GM06990 (cell line): ENCODE results near the gene TLR2.

Source experiments
- DNase-seq: peaks from one replicate; pipeline ENCODE4 v3.0.0-alpha.2; 2011; ENCODE audit not compliant: insufficient read length; ENCODE audit errors: extremely low read depth
- H3K27me3 ChIP-seq: replicated peaks from 2 replicates; pipeline ENCODE4 v1.6.0; 2011; ENCODE audit warnings: low read length; ENCODE audit not compliant: control insufficient read depth, insufficient read depth
- H3K36me3 ChIP-seq: 2 replicates; pipeline ENCODE4 v1.5.1; 2011; ENCODE audit warnings: low read length; ENCODE audit not compliant: control insufficient read depth, insufficient read depth
- H3K4me3 ChIP-seq: replicated peaks from 2 replicates; pipeline ENCODE4 v1.5.1; 2011; ENCODE audit warnings: low read depth, mild to moderate bottlenecking, control low read depth, low read length
- TF ChIP-seq, protein P1 (sequence below): IDR thresholded peaks from 2 replicates; pipeline ENCODE4 v1.5.1; 2011; ENCODE audit warnings: low read length, control low read depth, mild to moderate bottlenecking, inconsistent platforms; ENCODE audit not compliant: insufficient read depth, poor library complexity, severe bottlenecking

The TLR2 gene

DNA sequence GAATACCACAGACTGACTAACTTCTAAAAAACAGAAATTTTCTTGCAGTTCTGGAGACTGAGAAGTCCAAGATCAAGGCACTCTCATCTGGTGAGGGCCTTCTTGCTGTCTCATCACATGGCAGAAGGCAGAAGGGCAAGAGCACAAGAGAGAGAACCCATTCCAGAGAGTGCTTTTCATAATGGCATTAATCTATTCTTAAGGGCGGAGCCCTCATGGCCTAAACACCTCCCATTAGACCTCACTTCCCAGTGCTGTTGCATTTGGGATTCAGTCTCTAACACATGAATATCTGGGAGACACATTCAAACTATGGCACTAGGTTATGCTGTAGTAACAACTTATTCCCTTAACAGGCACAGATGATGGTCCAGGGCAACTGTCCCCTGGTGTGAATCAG is 37.1 kb upstream of the TLR2 start:
- Histone ChIP-seq H3K4me3 (no peak overlapping the region), H3K36me3 (no peaks in the 10 kb centered on the region), H3K27me3 (no peaks in the 10 kb centered on the region)
- DNase-seq, result no peak
- TF ChIP-seq, protein P1, sequence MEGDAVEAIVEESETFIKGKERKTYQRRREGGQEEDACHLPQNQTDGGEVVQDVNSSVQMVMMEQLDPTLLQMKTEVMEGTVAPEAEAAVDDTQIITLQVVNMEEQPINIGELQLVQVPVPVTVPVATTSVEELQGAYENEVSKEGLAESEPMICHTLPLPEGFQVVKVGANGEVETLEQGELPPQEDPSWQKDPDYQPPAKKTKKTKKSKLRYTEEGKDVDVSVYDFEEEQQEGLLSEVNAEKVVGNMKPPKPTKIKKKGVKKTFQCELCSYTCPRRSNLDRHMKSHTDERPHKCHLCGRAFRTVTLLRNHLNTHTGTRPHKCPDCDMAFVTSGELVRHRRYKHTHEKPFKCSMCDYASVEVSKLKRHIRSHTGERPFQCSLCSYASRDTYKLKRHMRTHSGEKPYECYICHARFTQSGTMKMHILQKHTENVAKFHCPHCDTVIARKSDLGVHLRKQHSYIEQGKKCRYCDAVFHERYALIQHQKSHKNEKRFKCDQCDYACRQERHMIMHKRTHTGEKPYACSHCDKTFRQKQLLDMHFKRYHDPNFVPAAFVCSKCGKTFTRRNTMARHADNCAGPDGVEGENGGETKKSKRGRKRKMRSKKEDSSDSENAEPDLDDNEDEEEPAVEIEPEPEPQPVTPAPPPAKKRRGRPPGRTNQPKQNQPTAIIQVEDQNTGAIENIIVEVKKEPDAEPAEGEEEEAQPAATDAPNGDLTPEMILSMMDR, result no peak

DNA sequence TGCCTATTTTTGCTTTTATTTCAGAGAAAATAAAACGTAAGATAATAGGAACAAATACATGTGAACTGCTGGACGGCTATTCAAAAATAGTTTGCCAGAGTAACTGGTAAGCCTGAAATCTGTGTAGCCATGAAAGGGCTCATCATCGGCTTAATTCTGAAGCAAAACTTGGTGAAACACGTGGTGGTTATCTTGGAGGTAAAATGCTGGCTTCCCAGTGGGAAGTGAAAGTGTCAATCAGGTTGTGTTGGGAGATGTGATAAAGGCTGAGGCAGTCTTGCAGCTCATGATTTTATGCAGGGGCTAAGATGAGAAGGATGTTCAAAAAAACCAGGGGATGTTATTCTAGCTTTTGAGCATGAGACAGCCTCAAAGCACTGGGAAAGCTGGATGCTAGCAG is 36.1 kb upstream of the TLR2 start:
- Histone ChIP-seq H3K36me3 (no peaks in the 10 kb centered on the region), H3K27me3 (no peaks in the 10 kb centered on the region), H3K4me3 (no peak overlapping the region)
- TF ChIP-seq, protein P1, result no peak
- no peak for DNase-seq

DNA sequence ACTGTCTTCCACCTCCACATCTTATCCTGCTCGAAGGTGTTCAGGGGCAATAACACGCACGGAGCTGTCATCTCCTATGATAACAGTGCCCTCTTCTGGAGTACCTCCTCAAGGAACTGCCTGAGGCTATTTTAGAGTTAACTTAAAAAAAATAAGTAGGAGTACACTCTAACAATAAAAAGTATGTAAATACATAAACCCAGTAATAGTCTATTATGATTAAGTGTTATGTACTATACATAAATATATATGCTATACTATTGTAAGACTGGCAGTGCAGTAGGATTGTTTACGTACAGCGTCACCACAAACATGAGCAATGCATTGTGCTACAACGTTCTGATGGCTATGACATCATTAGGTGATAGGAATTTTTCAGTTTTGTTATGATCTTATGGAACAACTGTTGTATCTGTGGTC is 34.5 kb upstream of the TLR2 start:
- Histone ChIP-seq H3K4me3 (no peak overlapping the region), H3K36me3 (no peaks in the 10 kb centered on the region), H3K27me3 (no peaks in the 10 kb centered on the region)
- TF ChIP-seq, protein P1, result peak; percentile 58
- DNase-seq, result no peak

DNA sequence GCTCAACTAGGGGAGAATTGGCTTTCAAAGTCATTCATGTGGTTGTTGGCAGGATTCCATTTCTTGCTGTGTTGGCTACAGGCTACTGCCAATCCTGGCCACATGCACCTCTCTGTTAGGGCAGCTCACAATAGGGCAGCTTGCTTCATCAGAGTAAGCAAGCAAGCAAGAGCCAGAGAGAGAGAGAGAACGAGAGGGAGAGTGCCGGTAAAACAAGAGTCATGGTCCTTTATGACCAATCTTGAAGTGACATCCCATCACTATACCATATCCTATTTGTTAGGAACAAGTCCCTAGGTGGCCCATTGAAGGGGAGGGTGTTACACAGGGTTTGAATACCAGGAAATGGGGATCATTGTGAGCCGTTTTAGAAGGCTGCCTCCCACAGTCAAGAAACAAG is 33.0 kb upstream of the TLR2 start:
- H3K36me3 ChIP-seq, result no peaks in the 10 kb centered on the region
- peaks cover 2% of the 10 kb centered on the region for H3K27me3 ChIP-seq
- no peak overlapping the region for H3K4me3 ChIP-seq
- no peak for DNase-seq
- TF ChIP-seq, protein P1, result no peak

DNA sequence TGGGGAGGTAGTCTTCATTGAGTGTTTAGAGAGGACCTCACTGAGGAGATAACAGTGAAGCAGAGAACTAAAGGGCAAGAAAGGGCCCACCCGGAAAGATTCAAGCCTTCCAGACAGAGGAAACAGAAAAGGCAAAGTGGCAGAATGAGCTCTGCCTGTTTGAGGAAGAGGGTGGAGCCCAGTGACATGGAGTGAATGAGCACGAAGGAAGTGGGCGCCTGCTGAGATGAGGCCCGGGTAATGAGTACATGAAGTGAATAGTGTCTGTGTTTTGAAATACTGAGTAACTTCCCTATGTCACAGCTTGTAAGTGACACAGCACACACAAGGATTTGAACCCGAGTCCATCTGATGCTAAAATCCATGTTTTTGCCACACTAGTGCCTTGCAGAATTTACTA is 32.5 kb upstream of the TLR2 start:
- TF ChIP-seq, protein P1, result no peak
- DNase-seq, result no peak
- Histone ChIP-seq H3K4me3 (no peak overlapping the region), H3K36me3 (no peaks in the 10 kb centered on the region), H3K27me3 (peaks cover 2% of the 10 kb centered on the region)
